Measurements from ENCODE around the gene SDF2L1. TPM values are rescaled to one million over a fixed set of nuclear protein-coding genes. Genes with fewer than 3 reads are reported as not detected.
"Not testable (repeated sequence)": the region's sequence is repeated elsewhere in the genome, so short reads cannot be mapped to it uniquely, and the experiment has no call there.

The SDF2L1 gene
- polyA plus RNA-seq, 12 donors: 4.1 to 15.9 (median 7.2) TPM; not detected in 1

GRCh38 chr22:21633481-21633880, 8.6 kb upstream of the SDF2L1 start:
- DNase-seq: no peak

- DNase-seq: no peak
Observed at GRCh38 chr22:21634081-21634480, 8.0 kb upstream of the SDF2L1 start.

GRCh38 chr22:21634844-21635243, 7.3 kb upstream of the SDF2L1 start:
- no peak for DNase-seq

GRCh38 chr22:21635771-21636510, 6.2 kb upstream of the SDF2L1 start:
- DNase-seq: no peak

- DNase-seq: no peak
Observed at GRCh38 chr22:21636629-21637218, 5.4 kb upstream of the SDF2L1 start.

- DNase-seq: not testable (repeated sequence)
Observed at GRCh38 chr22:21637450-21637849, 4.7 kb upstream of the SDF2L1 start.

GRCh38 chr22:21639359-21639758, 2.7 kb upstream of the SDF2L1 start:
- no peak for DNase-seq

- DNase-seq: no peak
Observed at GRCh38 chr22:21640810-21641209, 1.3 kb upstream of the SDF2L1 start.

GRCh38 chr22:21641417-21641788, 699 bp upstream of the SDF2L1 start:
- DNase-seq: no peak

GRCh38 chr22:21642584-21643448, 714 bp downstream of the SDF2L1 start:
- DNase-seq: no peak

- DNase-seq: no peak
Observed at GRCh38 chr22:21643533-21644357, 1.6 kb downstream of the SDF2L1 start.

GRCh38 chr22:21645513-21645912, 3.4 kb downstream of the SDF2L1 start:
- DNase-seq: not testable (repeated sequence)

- DNase-seq: peak; percentile 87
Observed at GRCh38 chr22:21646608-21647590, 4.8 kb downstream of the SDF2L1 start.

GRCh38 chr22:21650280-21650679, 8.2 kb downstream of the SDF2L1 start:
- no peak for DNase-seq

- no peak for DNase-seq
Observed at GRCh38 chr22:21650823-21651520, 8.9 kb downstream of the SDF2L1 start.

GRCh38 chr22:21651521-21652009, 9.5 kb downstream of the SDF2L1 start:
- DNase-seq: no peak

GRCh38 chr22:21652010-21652546, 10.0 kb downstream of the SDF2L1 start:
- peak; percentile 90 for DNase-seq

GRCh38 chr22:21652547-21653545, 10.7 kb downstream of the SDF2L1 start:
- DNase-seq: no peak

All from muscle of arm (tissue), 12 donors.